GM23338 (cell line): Measurements from ENCODE around the gene PLAAT2. TPM values are rescaled to one million over a fixed set of nuclear protein-coding genes. Genes with fewer than 3 reads are reported as not detected.

Experiments
- ATAC-seq: fragments of 200-7000 bp; cut with Tn5 transposase; 3 replicates; pipeline ENCODE4 v1.9.1; 2020
- DNase-seq: peaks from one replicate; pipeline ENCODE4 v3.0.0-alpha.2; 2015; ENCODE audit warnings: low spot score
- H2AFZ ChIP-seq: fragments of 200-600 bp; sonication (generic); 2 replicates; pipeline ENCODE4 v1.8.0; 2016; ENCODE audit warnings: antibody characterized with exemption, mild to moderate bottlenecking, moderate library complexity
- H3F3A ChIP-seq: fragments of 200-600 bp; sonication (generic); replicated peaks from 2 replicates; pipeline ENCODE4 v1.8.0; 2017; ENCODE audit warnings: antibody characterized with exemption, mixed run types, low read depth
- H3K27ac ChIP-seq: fragments of 200-600 bp; sonication (generic); 2 replicates; pipeline ENCODE4 v1.6.1; 2016; ENCODE audit warnings: low read depth
- H3K27me3 ChIP-seq: fragments of 200-600 bp; sonication (generic); 2 replicates; pipeline ENCODE4 v1.8.0; 2016; ENCODE audit warnings: mild to moderate bottlenecking, mixed run types, moderate library complexity; ENCODE audit not compliant: insufficient read depth
- H3K36me3 ChIP-seq: fragments of 200-600 bp; sonication (generic); 2 replicates; pipeline ENCODE4 v1.8.0; 2016; ENCODE audit warnings: mild to moderate bottlenecking; ENCODE audit not compliant: insufficient read depth
- H3K4me1 ChIP-seq: fragments of 200-600 bp; sonication (generic); 2 replicates; pipeline ENCODE4 v1.8.0; 2016; ENCODE audit warnings: mild to moderate bottlenecking, moderate library complexity; ENCODE audit not compliant: insufficient read depth
- H3K4me2 ChIP-seq: fragments of 200-600 bp; sonication (generic); 2 replicates; pipeline ENCODE4 v1.7.1; 2017; ENCODE audit warnings: mixed run types
- H3K4me3 ChIP-seq: fragments of 200-600 bp; sonication (generic); 2 replicates; pipeline ENCODE4 v1.6.1; 2016; ENCODE audit warnings: mixed run types
- H3K79me2 ChIP-seq: fragments of 200-600 bp; sonication (generic); replicated peaks from 2 replicates; pipeline ENCODE4 v1.8.0; 2017; ENCODE audit warnings: mild to moderate bottlenecking; ENCODE audit not compliant: insufficient read depth
- H3K9me2 ChIP-seq: fragments of 200-600 bp; sonication (generic); 2 replicates; pipeline ENCODE4 v1.8.0; 2017; ENCODE audit not compliant: insufficient read depth
- H4K20me1 ChIP-seq: fragments of 200-600 bp; sonication (generic); replicated peaks from 2 replicates; pipeline ENCODE4 v1.8.0; 2017; ENCODE audit warnings: mild to moderate bottlenecking; ENCODE audit not compliant: insufficient read depth
- H3K27ac Mint-ChIP-seq: 2 replicates; pipeline ENCODE4 v1.8.0; 2020; ENCODE audit warnings: inconsistent platforms, mild to moderate bottlenecking, moderate library complexity, mixed read lengths
- H3K27me3 Mint-ChIP-seq: 3 replicates; pipeline ENCODE4 v1.8.0; 2022; ENCODE audit warnings: low read depth, mild to moderate bottlenecking, moderate library complexity, mixed read lengths, inconsistent platforms; ENCODE audit not compliant: insufficient read depth, poor library complexity
- H3K36me3 Mint-ChIP-seq: 3 replicates; pipeline ENCODE4 v1.8.0; 2021; ENCODE audit warnings: low read depth, mild to moderate bottlenecking, inconsistent platforms, moderate library complexity, mixed read lengths
- H3K4me1 Mint-ChIP-seq: 3 replicates; pipeline ENCODE4 v1.8.0; 2020; ENCODE audit warnings: mild to moderate bottlenecking, inconsistent platforms, mixed read lengths
- H3K4me3 Mint-ChIP-seq: 3 replicates; pipeline ENCODE4 v1.8.0; 2021; ENCODE audit warnings: moderate library complexity, mild to moderate bottlenecking, inconsistent platforms, mixed read lengths
- H3K9me3 Mint-ChIP-seq: 3 replicates; pipeline ENCODE4 v1.8.0; 2020; ENCODE audit warnings: moderate library complexity, mild to moderate bottlenecking, inconsistent platforms, mixed read lengths
- ETS1 ChIP-seq: IDR thresholded peaks from 2 replicates; pipeline ENCODE4 v1.6.1; 2016; ENCODE audit warnings: antibody characterized with exemption
- EZH2phosphoT487 ChIP-seq: fragments of 200-600 bp; sonication (generic); IDR thresholded peaks from one replicate; pipeline ENCODE4 v1.8.1; 2018; ENCODE audit warnings: antibody characterized with exemption; ENCODE audit not compliant: unreplicated experiment
- JUNB ChIP-seq: IDR thresholded peaks from one replicate; pipeline ENCODE4 v1.6.1; 2016; ENCODE audit warnings: antibody characterized with exemption; ENCODE audit not compliant: unreplicated experiment
- NANOG ChIP-seq: IDR thresholded peaks from 2 replicates; pipeline ENCODE4 v1.6.1; 2016; ENCODE audit warnings: antibody characterized with exemption, borderline replicate concordance
- POLR2AphosphoS5 ChIP-seq: IDR thresholded peaks from 2 replicates; pipeline ENCODE4 v1.6.1; 2016; ENCODE audit warnings: antibody characterized with exemption, low read depth
- REST ChIP-seq: IDR thresholded peaks from one replicate; pipeline ENCODE4 v1.6.1; 2018; ENCODE audit warnings: antibody characterized with exemption; ENCODE audit not compliant: unreplicated experiment
- STAT1 ChIP-seq: IDR thresholded peaks from one replicate; pipeline ENCODE4 v1.6.1; 2016; ENCODE audit warnings: antibody characterized with exemption; ENCODE audit not compliant: unreplicated experiment
- ZNF462 ChIP-seq: fragments of 250-450 bp; sonication (Bioruptor Pico); IDR thresholded peaks from 2 replicates; pipeline ENCODE4 v1.5.0; 2020; ENCODE audit warnings: mild to moderate bottlenecking, moderate library complexity
- polyA plus RNA-seq: library from polyadenylated mRNA; unstranded; fragments of >200 nt; fragmentation: Nextera tagmentation; extraction: Ambion mirVana; gene quantifications from 2 replicates; pipeline ENCODE4 v1.2.1, GENCODE V29; 2016
- total RNA-seq: library from RNA; depleted of rRNA; stranded (reverse); fragments of >200 nt; shearing (Covaris generic); gene quantifications from 2 replicates; pipeline ENCODE4 v1.2.3, GENCODE V29; 2014

The PLAAT2 gene
- total and polyA plus RNA-seq, 2 experiments from 2014 or later = 0.66 to 0.78 TPM

- Mint-ChIP-seq H3K27ac (no peak overlapping the region), H3K4me1 (peaks cover 46% of the 10 kb centered on the region), H3K4me3 (no peak overlapping the region), H3K27me3 (peaks cover 11% of the 10 kb centered on the region), H3K9me3 (peaks cover 10% of the 10 kb centered on the region; the same call in 2 of the 3 replicates), H3K36me3 (peaks cover 6% of the 10 kb centered on the region)
- peaks cover 11% of the 10 kb centered on the region for H3F3A ChIP-seq
- no peaks in the 10 kb centered on the region for H3K36me3 ChIP-seq
- H3K9me2 ChIP-seq = peaks cover 9% of the 10 kb centered on the region; the same call in 1 of the 2 replicates
- H3K27me3 ChIP-seq = no peaks in the 10 kb centered on the region
- peaks cover 29% of the 10 kb centered on the region for H3K4me1 ChIP-seq
- no peak overlapping the region for H3K4me3 ChIP-seq
- no peak overlapping the region for H3K27ac ChIP-seq
- DNase-seq (no peak), ATAC-seq (no peak)
- H2AFZ ChIP-seq = no peak overlapping the region
- no peak overlapping the region for H3K4me2 ChIP-seq
- H3K79me2 ChIP-seq = no peaks in the 10 kb centered on the region
- no peaks in the 10 kb centered on the region for H4K20me1 ChIP-seq
- TF ChIP-seq POLR2AphosphoS5 (no peak), NANOG (no peak), REST (no peak), STAT1 (no peak), EZH2phosphoT487 (no peak), JUNB (no peak), ZNF462 (CRISPR knock-in tag) (no peak), ETS1 (no peak)
Observed at GRCh38 chr11:63534076-63534475, 29.1 kb downstream of the PLAAT2 start.
